ENCODE measurements around the gene PPP3CB. TPM values are rescaled to one million over a fixed set of nuclear protein-coding genes. Genes with fewer than 3 reads are reported as not detected.

PPP3CB gene
- total and polyA plus RNA-seq, 2 experiments from 2014 or later, result 17.9 to 38.5 TPM

DNA sequence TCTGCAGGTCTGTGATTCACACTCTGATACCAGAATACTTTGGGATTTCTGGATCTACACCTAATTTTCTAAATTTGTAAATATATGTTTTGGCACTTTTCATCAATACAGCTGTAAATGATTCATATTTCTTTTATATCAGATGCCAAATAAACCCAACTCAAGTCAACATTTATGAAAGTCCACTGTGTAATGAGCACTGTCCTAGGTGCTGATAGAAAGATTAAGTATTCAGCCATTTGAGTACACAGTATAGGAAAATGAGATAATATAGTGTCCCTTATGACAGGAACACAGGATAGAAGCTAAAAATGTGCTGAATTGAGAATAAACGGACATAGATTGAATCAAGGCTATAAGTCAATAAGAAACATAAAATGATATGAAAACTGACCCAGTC, 88.3 kb downstream of the PPP3CB start:
- ATAC-seq, result no peak
- no peak overlapping the region for H3K4me3 Mint-ChIP-seq
- no peak overlapping the region for H2AFZ ChIP-seq

DNA sequence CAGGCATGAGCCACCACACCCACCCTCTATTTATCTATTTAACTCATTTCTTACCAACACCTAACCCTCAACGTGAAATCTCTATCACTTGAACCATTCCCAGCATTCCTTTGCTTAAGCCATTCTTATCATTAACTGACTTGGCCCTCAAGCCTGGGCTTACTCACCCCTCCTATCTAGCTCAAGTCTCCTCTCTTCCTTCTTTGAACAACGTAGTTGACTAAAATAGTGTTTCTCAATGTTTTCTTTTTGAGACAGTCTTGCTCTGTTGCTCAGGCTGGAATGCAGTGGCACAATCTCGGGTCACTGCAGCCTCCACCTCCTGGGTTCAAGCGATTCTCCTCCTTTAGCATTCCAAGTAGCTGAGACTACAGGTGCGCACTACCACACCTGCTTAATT, 89.0 kb downstream of the PPP3CB start:
- Mint-ChIP-seq H3K27me3 (ENCODE audit: insufficient read depth, low read depth, poor library complexity) (peaks cover 5% of the 10 kb centered on the region), H3K9me3 (no peaks in the 10 kb centered on the region), H3K4me3 (no peak overlapping the region), H3K27ac (no peak overlapping the region), H3K4me1 (peaks cover 12% of the 10 kb centered on the region; the same call in 2 of the 3 replicates), H3K36me3 (ENCODE audit: low read depth) (peaks cover 9% of the 10 kb centered on the region; the same call in 2 of the 3 replicates)
- Histone ChIP-seq H3K36me3 (ENCODE audit: insufficient read depth) (no peaks in the 10 kb centered on the region), H3K27ac (ENCODE audit: low read depth) (no peak overlapping the region), H3K4me2 (no peak overlapping the region), H3K4me1 (ENCODE audit: insufficient read depth) (peaks cover 10% of the 10 kb centered on the region; the same call in 1 of the 2 replicates), H4K20me1 (replicated peaks; ENCODE audit: insufficient read depth) (no peaks in the 10 kb centered on the region; the same call in none of the 2 replicates), H2AFZ (no peak overlapping the region), H3K27me3 (ENCODE audit: insufficient read depth) (no peaks in the 10 kb centered on the region), H3K79me2 (replicated peaks; ENCODE audit: insufficient read depth) (peaks cover 98% of the 10 kb centered on the region), H3K9me2 (ENCODE audit: insufficient read depth) (peaks cover 3% of the 10 kb centered on the region; the same call in 1 of the 2 replicates), H3K4me3 (no peak overlapping the region), H3F3A (replicated peaks; ENCODE audit: low read depth) (no peaks in the 10 kb centered on the region)
- DNase-seq (ENCODE audit: low spot score) (no peak), ATAC-seq (no peak)
- no peak for TF ChIP-seq EZH2 (IDR thresholded peaks at IDR 0.05; ENCODE audit: low read depth, unreplicated experiment)
- no peak for TF ChIP-seq POLR2AphosphoS5 (IDR thresholded peaks at IDR 0.05; ENCODE audit: low read depth)
- no peak for TF ChIP-seq ZNF331 (CRISPR knock-in tag; IDR thresholded peaks at IDR 0.05; ENCODE audit: low read depth)
- TF ChIP-seq JUNB (IDR thresholded peaks at IDR 0.05; ENCODE audit: unreplicated experiment), result no peak
- TF ChIP-seq, protein P1, sequence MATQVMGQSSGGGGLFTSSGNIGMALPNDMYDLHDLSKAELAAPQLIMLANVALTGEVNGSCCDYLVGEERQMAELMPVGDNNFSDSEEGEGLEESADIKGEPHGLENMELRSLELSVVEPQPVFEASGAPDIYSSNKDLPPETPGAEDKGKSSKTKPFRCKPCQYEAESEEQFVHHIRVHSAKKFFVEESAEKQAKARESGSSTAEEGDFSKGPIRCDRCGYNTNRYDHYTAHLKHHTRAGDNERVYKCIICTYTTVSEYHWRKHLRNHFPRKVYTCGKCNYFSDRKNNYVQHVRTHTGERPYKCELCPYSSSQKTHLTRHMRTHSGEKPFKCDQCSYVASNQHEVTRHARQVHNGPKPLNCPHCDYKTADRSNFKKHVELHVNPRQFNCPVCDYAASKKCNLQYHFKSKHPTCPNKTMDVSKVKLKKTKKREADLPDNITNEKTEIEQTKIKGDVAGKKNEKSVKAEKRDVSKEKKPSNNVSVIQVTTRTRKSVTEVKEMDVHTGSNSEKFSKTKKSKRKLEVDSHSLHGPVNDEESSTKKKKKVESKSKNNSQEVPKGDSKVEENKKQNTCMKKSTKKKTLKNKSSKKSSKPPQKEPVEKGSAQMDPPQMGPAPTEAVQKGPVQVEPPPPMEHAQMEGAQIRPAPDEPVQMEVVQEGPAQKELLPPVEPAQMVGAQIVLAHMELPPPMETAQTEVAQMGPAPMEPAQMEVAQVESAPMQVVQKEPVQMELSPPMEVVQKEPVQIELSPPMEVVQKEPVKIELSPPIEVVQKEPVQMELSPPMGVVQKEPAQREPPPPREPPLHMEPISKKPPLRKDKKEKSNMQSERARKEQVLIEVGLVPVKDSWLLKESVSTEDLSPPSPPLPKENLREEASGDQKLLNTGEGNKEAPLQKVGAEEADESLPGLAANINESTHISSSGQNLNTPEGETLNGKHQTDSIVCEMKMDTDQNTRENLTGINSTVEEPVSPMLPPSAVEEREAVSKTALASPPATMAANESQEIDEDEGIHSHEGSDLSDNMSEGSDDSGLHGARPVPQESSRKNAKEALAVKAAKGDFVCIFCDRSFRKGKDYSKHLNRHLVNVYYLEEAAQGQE (IDR thresholded peaks at IDR 0.05; ENCODE audit: unreplicated experiment), result no peak
- no peak for TF ChIP-seq ETS1 (IDR thresholded peaks at IDR 0.05)
- TF ChIP-seq NANOG (IDR thresholded peaks at IDR 0.05; ENCODE audit: borderline replicate concordance), result no peak
- TF ChIP-seq CTCF (conservative IDR thresholded peaks at IDR 0.05; ENCODE audit: low read depth in 2 of 2), result no peak
- TF ChIP-seq EZH2phosphoT487 (IDR thresholded peaks at IDR 0.05; ENCODE audit: unreplicated experiment), result no peak

More for the DNA sequence above, 88.3 kb downstream of the PPP3CB start:
- H3K4me1 Mint-ChIP-seq, result peaks cover 13% of the 10 kb centered on the region; the same call in 2 of the 3 replicates
- H3K27ac ChIP-seq (ENCODE audit: low read depth), result no peak overlapping the region
- peaks cover 5% of the 10 kb centered on the region for H3K27me3 Mint-ChIP-seq (ENCODE audit: insufficient read depth, low read depth, poor library complexity)
- no peaks in the 10 kb centered on the region for H3K27me3 ChIP-seq (ENCODE audit: insufficient read depth)
- no peak overlapping the region for H3K27ac Mint-ChIP-seq
- DNase-seq (ENCODE audit: low spot score), result no peak
- peaks cover 100% of the 10 kb centered on the region for H3K79me2 ChIP-seq (replicated peaks; ENCODE audit: insufficient read depth)
- H3K9me2 ChIP-seq (ENCODE audit: insufficient read depth), result peaks cover 3% of the 10 kb centered on the region; the same call in 1 of the 2 replicates
- H3K4me3 ChIP-seq, result no peak overlapping the region
- no peak for TF ChIP-seq CREB1 (CRISPR knock-in tag; IDR thresholded peaks at IDR 0.05; ENCODE audit: low read depth)
- TF ChIP-seq, protein P1 (IDR thresholded peaks at IDR 0.05; ENCODE audit: unreplicated experiment), result peak; percentile 35
- no peaks in the 10 kb centered on the region; the same call in none of the 2 replicates for H4K20me1 ChIP-seq (replicated peaks; ENCODE audit: insufficient read depth)
- peaks cover 10% of the 10 kb centered on the region for H3K4me1 ChIP-seq (ENCODE audit: insufficient read depth)
- peaks cover 9% of the 10 kb centered on the region; the same call in 2 of the 3 replicates for H3K36me3 Mint-ChIP-seq (ENCODE audit: low read depth)
- H3K4me2 ChIP-seq, result no peak overlapping the region
- H3K36me3 ChIP-seq (ENCODE audit: insufficient read depth), result no peaks in the 10 kb centered on the region
- no peaks in the 10 kb centered on the region for H3K9me3 Mint-ChIP-seq
- H3F3A ChIP-seq (replicated peaks; ENCODE audit: low read depth), result no peaks in the 10 kb centered on the region

Data from GM23338 (cell line).